ENCODE measurements around the gene PLXNA1.

The PLXNA1 gene

GRCh38 chr3:127025456-127025855, 42.5 kb downstream of the PLXNA1 start:
- no peak for DNase-seq

DNA sequence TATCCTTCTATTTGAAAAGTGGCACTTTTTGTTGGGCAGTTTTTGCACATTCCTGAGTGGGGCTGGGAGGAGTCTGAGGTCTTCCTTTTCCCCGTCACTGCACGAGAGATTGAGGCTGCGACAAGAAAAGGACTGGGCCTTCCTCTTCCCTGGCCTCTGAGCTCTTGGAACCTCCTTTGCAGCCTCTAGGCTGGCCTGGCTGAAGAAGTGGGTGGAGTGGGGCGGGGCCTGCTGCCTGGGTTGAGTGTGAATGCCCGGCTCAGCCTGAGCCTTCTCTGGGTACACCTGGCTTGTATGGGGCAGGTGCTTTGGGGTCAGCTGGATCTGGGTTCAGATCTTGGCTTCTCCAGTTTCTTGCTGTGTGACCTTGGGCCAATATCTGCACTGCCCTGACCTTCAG, 43.1 kb downstream of the PLXNA1 start:
- no peak for DNase-seq

DNA sequence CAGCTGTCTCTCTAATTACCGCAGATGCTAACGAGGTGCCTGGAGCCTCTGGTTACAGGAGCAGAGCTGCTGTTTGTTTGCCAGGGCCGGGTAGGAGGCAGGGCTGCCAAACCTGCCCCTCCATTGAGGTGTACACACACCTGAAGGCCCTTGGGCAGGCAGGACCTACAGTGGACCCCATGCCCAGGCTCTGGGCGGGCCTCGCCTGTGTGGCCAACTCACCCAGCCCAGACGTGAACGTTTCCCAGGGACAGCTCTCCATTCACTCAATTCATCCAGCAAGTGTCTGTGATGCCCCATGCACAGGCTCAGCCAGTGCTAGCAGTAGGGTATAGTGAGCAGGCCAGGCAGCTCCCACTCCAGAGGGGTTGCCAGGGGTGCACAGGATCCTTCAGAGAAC, 43.7 kb downstream of the PLXNA1 start:
- no peak for DNase-seq

DNA sequence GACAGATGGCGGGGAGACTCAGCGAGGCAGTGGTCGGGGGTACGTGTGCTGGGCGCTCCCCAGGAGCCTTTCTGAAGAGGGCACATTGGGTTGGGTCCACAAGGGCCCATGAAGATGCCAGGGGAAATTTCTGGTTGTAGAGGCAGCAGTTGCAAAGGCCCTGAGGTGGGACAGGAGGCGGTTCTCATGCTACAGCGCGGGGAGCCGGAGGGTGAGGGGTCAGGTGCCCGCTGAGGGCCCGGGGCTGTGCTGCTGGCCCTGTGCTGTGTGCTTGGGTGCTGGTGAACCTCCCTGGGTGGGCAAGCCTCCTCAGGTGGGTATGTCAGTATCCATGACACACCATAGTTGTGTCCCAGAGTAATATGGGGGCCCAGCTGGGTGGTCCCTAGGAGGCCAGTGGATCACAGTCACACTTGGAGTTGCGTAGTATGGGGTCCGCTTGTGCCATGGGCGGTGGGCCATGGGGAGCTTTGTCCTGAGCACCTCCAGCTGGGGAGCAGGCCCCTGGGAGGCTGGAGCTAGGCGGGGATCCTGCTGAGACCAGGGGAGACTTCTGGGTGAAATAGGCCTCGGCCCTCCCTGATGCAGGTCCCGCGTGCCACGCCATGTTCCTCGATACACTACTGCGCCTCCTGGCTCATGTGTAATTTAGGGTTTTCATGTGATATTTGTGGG, 44.3 kb downstream of the PLXNA1 start:
- no peak for DNase-seq

GRCh38 chr3:127027811-127028548, 45.1 kb downstream of the PLXNA1 start:
- DNase-seq: no peak

DNA sequence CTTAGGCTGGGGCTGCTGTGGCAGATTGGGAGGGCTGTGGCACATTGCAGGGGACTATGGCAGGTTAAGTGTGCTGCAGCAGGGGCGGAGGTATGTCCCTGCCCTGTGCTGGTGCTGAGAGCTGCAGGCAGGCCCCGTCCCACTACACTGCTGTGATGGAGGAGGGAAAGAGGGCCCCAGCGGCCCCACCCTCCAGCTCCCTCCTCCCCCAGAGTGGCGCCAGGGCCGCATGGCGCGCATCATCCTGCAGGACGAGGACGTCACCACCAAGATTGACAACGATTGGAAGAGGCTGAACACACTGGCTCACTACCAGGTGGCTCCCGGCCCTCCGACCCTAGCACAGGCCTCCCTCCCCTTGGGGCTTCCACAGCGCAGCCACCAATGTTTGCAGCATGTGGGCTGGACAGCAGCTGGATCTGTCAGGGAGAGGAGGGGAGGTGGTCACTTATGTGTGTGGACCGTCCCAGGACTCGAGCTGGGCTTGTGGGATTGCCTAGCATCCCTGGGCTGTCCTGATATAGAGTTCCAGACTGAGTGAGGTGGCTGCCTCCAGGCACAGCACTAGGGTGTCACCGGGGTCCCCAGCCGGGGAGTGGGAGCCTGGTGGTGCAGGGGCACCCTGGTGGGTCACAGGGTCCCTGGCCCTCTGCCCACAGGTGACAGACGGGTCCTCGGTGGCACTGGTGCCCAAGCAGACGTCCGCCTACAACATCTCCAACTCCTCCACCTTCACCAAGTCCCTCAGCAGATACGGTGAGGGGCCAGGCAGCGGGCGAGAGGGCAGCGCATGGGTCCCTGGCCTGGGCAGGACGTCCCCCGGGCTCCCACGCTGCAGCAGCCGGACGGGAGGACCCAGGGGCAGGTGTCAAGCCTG, 46.1 kb downstream of the PLXNA1 start:
- no peak for DNase-seq

DNA sequence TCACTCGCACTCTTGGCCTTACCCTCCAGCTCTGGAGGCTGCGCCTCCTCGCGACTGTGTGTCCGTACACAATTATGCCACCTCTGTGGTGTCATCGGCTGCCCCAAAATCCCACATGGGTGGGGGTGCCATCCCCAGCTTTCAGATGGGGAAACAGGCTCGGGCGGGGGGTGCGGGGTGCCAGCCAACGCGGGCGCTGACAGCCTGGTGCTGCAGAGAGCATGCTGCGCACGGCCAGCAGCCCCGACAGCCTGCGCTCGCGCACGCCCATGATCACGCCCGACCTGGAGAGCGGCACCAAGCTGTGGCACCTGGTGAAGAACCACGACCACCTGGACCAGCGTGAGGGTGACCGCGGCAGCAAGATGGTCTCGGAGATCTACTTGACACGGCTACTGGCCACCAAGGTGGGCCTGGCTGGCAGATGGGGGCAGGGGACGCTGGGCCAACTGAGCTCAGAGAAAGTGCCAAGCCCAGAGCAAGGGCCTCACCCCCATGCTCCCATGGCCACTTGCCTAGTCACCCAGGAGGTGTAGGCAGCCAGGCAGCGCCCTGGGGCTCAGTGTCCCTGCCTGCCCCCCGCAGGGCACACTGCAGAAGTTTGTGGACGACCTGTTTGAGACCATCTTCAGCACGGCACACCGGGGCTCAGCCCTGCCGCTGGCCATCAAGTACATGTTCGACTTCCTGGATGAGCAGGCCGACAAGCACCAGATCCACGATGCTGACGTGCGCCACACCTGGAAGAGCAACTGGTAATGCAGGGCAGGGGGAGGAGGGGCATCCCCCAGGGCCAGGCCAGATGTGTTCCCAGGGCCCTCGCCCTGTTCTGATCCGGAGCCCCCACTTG, 47.0 kb downstream of the PLXNA1 start:
- no peak for DNase-seq

DNA sequence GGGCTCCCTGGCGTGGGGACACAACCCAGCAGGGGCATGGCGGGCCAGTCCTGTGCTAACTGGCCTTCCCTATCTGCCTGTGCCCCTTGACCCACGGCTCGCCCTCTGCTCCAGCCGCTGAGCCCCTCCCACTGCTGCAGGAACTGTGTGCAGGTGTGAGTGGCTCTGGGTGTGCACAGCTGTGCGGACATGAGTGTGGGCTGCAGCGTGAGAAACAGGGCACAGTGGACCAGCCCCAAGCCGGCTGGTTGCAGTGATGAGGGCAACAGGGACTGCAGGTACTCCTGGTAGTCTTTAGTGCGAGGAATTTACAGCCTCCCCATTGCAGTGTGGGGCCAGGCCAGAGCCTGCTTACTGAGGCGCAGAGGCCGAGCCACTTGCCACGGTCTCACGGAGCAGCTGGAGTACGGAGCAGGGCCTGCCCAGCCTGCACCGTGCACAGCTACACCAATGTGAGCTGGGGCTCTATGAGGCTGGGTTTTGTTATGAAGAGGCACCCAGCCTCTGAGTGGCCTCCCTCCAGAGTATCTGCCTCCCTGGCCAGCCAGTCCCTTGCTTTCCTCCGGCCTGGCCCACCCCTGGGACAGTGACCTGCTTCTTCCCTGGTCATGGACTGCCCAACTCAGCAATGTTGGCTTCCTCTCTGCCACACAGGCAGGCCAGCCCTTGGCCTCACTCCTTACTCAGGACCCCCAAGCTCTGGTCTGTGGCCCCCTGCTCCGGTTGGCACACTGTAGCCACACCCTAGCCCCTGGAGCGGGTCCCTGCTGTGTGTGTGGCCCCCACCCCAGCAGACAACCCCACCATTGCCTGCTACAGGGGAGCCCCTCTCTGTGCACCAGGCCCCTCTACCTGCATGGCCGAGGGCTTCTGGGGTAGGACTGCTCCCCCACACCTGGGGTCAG, 47.8 kb downstream of the PLXNA1 start:
- no peak for DNase-seq

GRCh38 chr3:127031413-127031810, 48.5 kb downstream of the PLXNA1 start:
- DNase-seq: no peak

DNA sequence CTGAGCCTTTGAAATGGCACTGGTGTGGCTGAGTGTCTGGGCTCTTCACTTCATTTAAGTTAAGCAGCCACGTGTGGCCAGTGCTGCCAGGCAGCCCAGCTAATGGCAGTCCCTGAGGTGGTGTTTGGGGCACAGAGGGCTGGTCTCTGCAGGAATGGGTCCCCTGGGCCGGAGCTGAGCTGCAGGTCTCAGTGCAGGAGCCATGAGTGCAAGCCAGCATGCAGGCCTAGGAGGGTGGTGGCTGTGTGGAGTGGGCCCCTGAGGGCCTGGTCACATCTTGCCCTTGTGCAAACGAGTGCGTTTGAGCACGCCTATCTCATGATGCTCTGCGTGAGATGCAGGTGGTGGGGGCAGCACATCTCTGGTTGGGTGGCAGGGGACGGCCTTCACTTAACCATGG, 48.9 kb downstream of the PLXNA1 start:
- no peak for DNase-seq

DNA sequence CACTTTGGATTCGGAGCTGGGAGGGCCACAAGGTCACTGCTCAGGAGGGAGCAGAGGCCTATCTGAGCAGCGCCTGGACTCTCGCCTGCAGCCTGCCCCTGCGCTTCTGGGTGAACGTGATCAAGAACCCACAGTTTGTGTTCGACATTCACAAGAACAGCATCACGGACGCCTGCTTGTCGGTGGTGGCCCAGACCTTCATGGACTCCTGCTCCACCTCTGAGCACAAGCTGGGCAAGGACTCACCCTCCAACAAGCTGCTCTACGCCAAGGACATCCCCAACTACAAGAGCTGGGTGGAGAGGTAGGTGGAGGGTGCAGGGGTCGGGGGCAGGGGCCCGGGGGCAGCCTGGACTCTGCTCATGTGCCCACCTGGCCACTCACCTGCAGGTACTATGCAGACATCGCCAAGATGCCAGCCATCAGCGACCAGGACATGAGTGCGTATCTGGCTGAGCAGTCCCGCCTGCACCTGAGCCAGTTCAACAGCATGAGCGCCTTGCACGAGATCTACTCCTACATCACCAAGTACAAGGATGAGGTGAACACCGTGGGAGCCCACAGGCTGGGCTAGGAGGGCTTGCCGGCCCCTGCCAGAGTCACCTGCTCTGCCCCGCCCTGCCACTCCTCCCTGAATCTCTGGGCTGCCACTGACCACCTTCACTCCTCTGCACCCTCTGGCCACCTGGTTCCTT, 49.5 kb downstream of the PLXNA1 start:
- no peak for DNase-seq
